GM19099 (cell line): Measurements from ENCODE around the gene PEA15.

ENCODE experiments used
- POLR2A ChIP-seq: IDR thresholded peaks from 3 replicates; pipeline ENCODE4 v1.6.1; 2011; ENCODE audit warnings: low read depth; ENCODE audit not compliant: insufficient read length; ENCODE audit errors: extremely low read depth

PEA15 gene

GRCh38 chr1:160214481-160215140 is 9.4 kb downstream of the PEA15 start:
- no peak for TF ChIP-seq POLR2A

GRCh38 chr1:160216301-160216700 is 11.1 kb downstream of the PEA15 start:
- no peak for TF ChIP-seq POLR2A

GRCh38 chr1:160217481-160218051 is 12.4 kb downstream of the PEA15 start:
- TF ChIP-seq POLR2A: no peak

GRCh38 chr1:160219062-160219929 is 14.1 kb downstream of the PEA15 start:
- TF ChIP-seq POLR2A: no peak

GRCh38 chr1:160220301-160220700 is 15.1 kb downstream of the PEA15 start:
- TF ChIP-seq POLR2A: no peak

GRCh38 chr1:160221089-160221488 is 15.9 kb downstream of the PEA15 start:
- no peak for TF ChIP-seq POLR2A

GRCh38 chr1:160222546-160222945 is 17.4 kb downstream of the PEA15 start:
- no peak for TF ChIP-seq POLR2A

- no peak for TF ChIP-seq POLR2A
These were observed 19.4 kb downstream of the PEA15 start for GRCh38 chr1:160224606-160225005.

- TF ChIP-seq POLR2A: no peak
These were observed 20.2 kb downstream of the PEA15 start for GRCh38 chr1:160225345-160225744.

GRCh38 chr1:160226623-160227022 is 21.4 kb downstream of the PEA15 start:
- no peak for TF ChIP-seq POLR2A

- TF ChIP-seq POLR2A: no peak
These were observed 21.9 kb downstream of the PEA15 start for GRCh38 chr1:160227034-160227433.

- no peak for TF ChIP-seq POLR2A
These were observed 22.4 kb downstream of the PEA15 start for GRCh38 chr1:160227561-160227960.

GRCh38 chr1:160228431-160228830 is 23.2 kb downstream of the PEA15 start:
- TF ChIP-seq POLR2A: no peak

GRCh38 chr1:160232911-160233310 is 27.7 kb downstream of the PEA15 start:
- TF ChIP-seq POLR2A: no peak

GRCh38 chr1:160236806-160237205 is 31.6 kb downstream of the PEA15 start:
- TF ChIP-seq POLR2A: no peak

- no peak for TF ChIP-seq POLR2A
These were observed 32.4 kb downstream of the PEA15 start for GRCh38 chr1:160237558-160237957.

- no peak for TF ChIP-seq POLR2A
These were observed 33.2 kb downstream of the PEA15 start for GRCh38 chr1:160238408-160238807.
